Lung (tissue), 12 donors: ENCODE measurements around the gene HOATZ. TPM values are rescaled to one million over a fixed set of nuclear protein-coding genes. Genes with fewer than 3 reads are reported as not detected.
A peak's percentile ranks its signal among the peaks of the same experiment; 100 is the strongest.

ENCODE experiments used
- ATAC-seq: fragments of 200-7000 bp; cut with Tn5 transposase; one replicate; pipeline ENCODE4 v1.9.1; 2020; ENCODE audit warnings: moderate number of reproducible peaks; ENCODE audit not compliant: insufficient read depth, low FRiP score
- DNase-seq, 3 donors: peaks; one replicate each; pipeline ENCODE4 v3.0.0-alpha.2; 2013 to 2017
- H3K27ac ChIP-seq, 2 donors: one replicate each; pipeline ENCODE4 v1.5.1; 2013; ENCODE audit warnings: mild to moderate bottlenecking in 2 of 2, moderate library complexity in 2 of 2, control low read depth in 1 of 2, inconsistent platforms in 1 of 2, low read depth in 1 of 2, low read length in 1 of 2
- H3K27me3 ChIP-seq, 3 donors: one replicate each; pipeline ENCODE4 v1.5.1; 2013; ENCODE audit warnings: low read length in 2 of 3; ENCODE audit not compliant: control insufficient read depth in 3 of 3, insufficient read depth in 3 of 3
- H3K36me3 ChIP-seq, 4 donors: one replicate each; pipeline ENCODE4 v1.5.1; 2013; ENCODE audit warnings: low read length in 4 of 4, mild to moderate bottlenecking in 1 of 4, moderate library complexity in 1 of 4; ENCODE audit not compliant: control insufficient read depth in 4 of 4, insufficient read depth in 4 of 4
- H3K4me1 ChIP-seq, 5 donors: one replicate each; pipeline ENCODE4 v1.5.1; 2013; ENCODE audit warnings: low read length in 5 of 5, mild to moderate bottlenecking in 2 of 5, moderate library complexity in 1 of 5; ENCODE audit not compliant: control insufficient read depth in 5 of 5, insufficient read depth in 5 of 5
- H3K4me3 ChIP-seq: one replicate; pipeline ENCODE4 v1.5.1; 2013; ENCODE audit warnings: mild to moderate bottlenecking, control low read depth, moderate library complexity
- H3K9ac ChIP-seq, 2 donors: one replicate each; pipeline ENCODE4 v1.5.1; 2013; ENCODE audit warnings: low read length in 2 of 2, control low read depth in 1 of 2; ENCODE audit not compliant: insufficient read depth in 1 of 2
- H3K9me3 ChIP-seq, 4 donors: one replicate each; pipeline ENCODE4 v1.5.1; 2013; ENCODE audit warnings: low read length in 3 of 4, mild to moderate bottlenecking in 1 of 4, moderate library complexity in 1 of 4; ENCODE audit not compliant: control insufficient read depth in 4 of 4, insufficient read depth in 3 of 4
- WGBS, 2 donors: extraction: QIAGEN DNeasy Blood & Tissue Kit; methylation state at CpG; one replicate each; pipeline ENCODE4 v1.1.7; 2013; 5-methylcytosine and 5-hydroxymethylcytosine counted together
- polyA plus RNA-seq, 2 donors: library from polyadenylated mRNA; stranded (reverse); fragments of 200-250 nt; gene quantifications; one replicate each; pipeline ENCODE4 v1.2.1, GENCODE V29; 2013
- total RNA-seq, 2 donors: library from RNA; depleted of rRNA in 1 of 2; stranded (reverse); fragments of >200 nt in 1 of 2; gene quantifications; one replicate each; pipeline ENCODE4 v1.2.1, GENCODE V29; 2014 to 2021
- TF ChIP-seq, protein P1 (sequence below): IDR thresholded peaks from 2 replicates; pipeline ENCODE4 v1.5.1; 2012; ENCODE audit warnings: mild to moderate bottlenecking; ENCODE audit errors: control extremely low read depth, extremely low read depth
- donor health status: control.
- donor health status: control.
- donor health status: Bipolar disorder and iron deficiency.
- donor health status: healthy.
- donor health status: DM: yes; HTN: yes; CAD: no.

The HOATZ gene
- total and polyA plus RNA-seq, 4 donors = 23.6 to 42.9 (median 29.0) TPM

DNA sequence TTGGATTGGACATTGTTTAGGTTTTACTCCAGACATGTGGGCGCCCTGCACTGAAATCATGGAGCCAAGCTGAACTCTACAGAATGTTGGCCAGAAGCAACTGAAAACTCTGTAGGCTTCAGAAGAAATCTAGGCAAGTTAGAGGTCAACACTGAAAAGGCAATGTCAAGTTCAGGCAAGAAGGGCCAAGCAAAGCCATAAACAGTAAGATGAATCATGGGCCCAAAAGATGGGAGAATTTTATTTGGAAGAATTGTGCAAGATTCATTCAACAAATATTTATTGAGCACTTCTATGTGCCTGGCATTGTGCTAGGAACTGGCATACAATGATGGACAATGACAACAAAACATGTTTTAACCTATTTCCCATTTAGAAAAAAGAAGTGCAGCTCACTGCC lies 10.9 kb downstream of the HOATZ start:
- Histone ChIP-seq H3K4me3 (no peak overlapping the region), H3K27me3 (no peaks in the 10 kb centered on the region), H3K9me3 (no peaks in the 10 kb centered on the region), H3K9ac (no peak overlapping the region), H3K27ac (no peak overlapping the region), H3K4me1 (no peaks in the 10 kb centered on the region), H3K36me3 (no peaks in the 10 kb centered on the region)
- WGBS, 2 donors = 95 to 99% methylated on average over 1 of the region's 1 CpG
- ATAC-seq = no peak
- no peak for DNase-seq
- TF ChIP-seq, protein P1, sequence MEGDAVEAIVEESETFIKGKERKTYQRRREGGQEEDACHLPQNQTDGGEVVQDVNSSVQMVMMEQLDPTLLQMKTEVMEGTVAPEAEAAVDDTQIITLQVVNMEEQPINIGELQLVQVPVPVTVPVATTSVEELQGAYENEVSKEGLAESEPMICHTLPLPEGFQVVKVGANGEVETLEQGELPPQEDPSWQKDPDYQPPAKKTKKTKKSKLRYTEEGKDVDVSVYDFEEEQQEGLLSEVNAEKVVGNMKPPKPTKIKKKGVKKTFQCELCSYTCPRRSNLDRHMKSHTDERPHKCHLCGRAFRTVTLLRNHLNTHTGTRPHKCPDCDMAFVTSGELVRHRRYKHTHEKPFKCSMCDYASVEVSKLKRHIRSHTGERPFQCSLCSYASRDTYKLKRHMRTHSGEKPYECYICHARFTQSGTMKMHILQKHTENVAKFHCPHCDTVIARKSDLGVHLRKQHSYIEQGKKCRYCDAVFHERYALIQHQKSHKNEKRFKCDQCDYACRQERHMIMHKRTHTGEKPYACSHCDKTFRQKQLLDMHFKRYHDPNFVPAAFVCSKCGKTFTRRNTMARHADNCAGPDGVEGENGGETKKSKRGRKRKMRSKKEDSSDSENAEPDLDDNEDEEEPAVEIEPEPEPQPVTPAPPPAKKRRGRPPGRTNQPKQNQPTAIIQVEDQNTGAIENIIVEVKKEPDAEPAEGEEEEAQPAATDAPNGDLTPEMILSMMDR = no peak

DNA sequence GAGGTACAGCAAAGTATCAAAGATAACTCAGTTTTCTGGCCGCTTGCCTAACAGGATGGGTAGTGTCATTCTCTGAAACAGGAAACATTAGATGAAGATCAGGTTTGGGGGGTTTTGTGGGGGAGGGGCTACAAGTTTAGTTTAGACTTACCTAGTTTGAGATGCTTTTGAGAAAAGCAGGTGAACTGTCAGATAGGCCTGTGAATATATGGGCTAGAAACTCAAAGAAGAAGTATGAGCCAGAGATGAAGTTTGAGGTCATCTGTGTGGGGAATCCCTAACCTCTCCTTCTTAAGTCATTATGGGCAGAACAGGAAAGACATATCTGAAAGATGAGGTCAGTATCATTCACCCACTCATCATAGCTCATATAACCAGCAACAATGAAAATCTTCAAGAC lies 11.9 kb downstream of the HOATZ start:
- H3K4me1 ChIP-seq = no peaks in the 10 kb centered on the region
- no peak overlapping the region for H3K27ac ChIP-seq
- H3K9ac ChIP-seq = no peak overlapping the region
- WGBS, 2 donors = 83% methylated on average over 1 of the region's 1 CpG
- no peaks in the 10 kb centered on the region for H3K27me3 ChIP-seq
- DNase-seq (no peak), ATAC-seq (no peak)
- TF ChIP-seq, protein P1 = no peak
- H3K36me3 ChIP-seq = no peaks in the 10 kb centered on the region
- no peak overlapping the region for H3K4me3 ChIP-seq
- no peaks in the 10 kb centered on the region for H3K9me3 ChIP-seq

DNA sequence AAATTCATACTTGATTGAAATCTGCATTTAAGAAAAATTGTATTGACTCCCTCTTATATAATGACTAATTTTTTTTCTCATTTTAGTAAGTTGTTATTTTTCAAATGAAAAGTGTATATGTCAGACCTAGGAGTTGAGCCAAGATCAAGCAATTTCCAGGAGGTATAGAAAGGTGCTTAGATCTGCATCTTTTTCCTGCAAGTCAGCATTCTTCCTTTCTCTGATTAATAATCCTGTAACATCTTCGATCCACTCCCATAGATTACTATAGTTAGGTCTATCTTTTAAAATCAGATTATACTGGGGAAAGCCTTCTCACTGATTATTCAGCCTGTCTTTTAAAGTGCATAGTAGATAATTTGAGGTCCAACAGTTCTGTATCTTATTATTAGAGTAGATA lies 12.7 kb downstream of the HOATZ start:
- Histone ChIP-seq H3K27me3 (peaks cover 0 to under 1% (median 0%) of the 10 kb centered on the region in 3 donors), H3K4me1 (no peaks in the 10 kb centered on the region), H3K9ac (no peak overlapping the region), H3K4me3 (no peak overlapping the region), H3K27ac (no peak overlapping the region), H3K9me3 (no peaks in the 10 kb centered on the region), H3K36me3 (no peaks in the 10 kb centered on the region)
- TF ChIP-seq, protein P1 = no peak
- ATAC-seq (no peak), DNase-seq (no peak)
- 86% methylated on average over 1 of the region's 1 CpG for WGBS, 2 donors

- no peak overlapping the region for H3K27ac ChIP-seq
- H3K9me3 ChIP-seq = no peaks in the 10 kb centered on the region
- H3K27me3 ChIP-seq = peaks cover 0 to 5% (median 0%) of the 10 kb centered on the region in 3 donors
- H3K9ac ChIP-seq = no peak overlapping the region
- H3K4me1 ChIP-seq = no peaks in the 10 kb centered on the region
- WGBS, 2 donors = 42 to 57% methylated on average over 1 of the region's 1 CpG
- TF ChIP-seq, protein P1 = no peak
- ATAC-seq (no peak), DNase-seq (peak in 1 of 3 donors; percentile 34)
- H3K4me3 ChIP-seq = no peak overlapping the region
- H3K36me3 ChIP-seq = no peaks in the 10 kb centered on the region
These were observed 14.0 kb downstream of the HOATZ start for GRCh38 chr11:111528557-111528956.
